MM.1S (cell line): ENCODE results near the gene ZNF415.

ENCODE experiments used
- DNase-seq: peaks from one replicate; pipeline ENCODE4 v3.0.0-alpha.2; 2015
- H2AFZ ChIP-seq: fragments of 300-600 bp; sonication (generic); 2 replicates; pipeline ENCODE4 v1.6.0; 2016; ENCODE audit warnings: antibody characterized with exemption, low read length
- H3F3A ChIP-seq: fragments of 300-600 bp; sonication (generic); 2 replicates; pipeline ENCODE4 v1.6.1; 2016; ENCODE audit warnings: mild to moderate bottlenecking, antibody characterized with exemption, low read length, moderate library complexity, mixed read lengths; ENCODE audit not compliant: insufficient read depth
- H3K27ac ChIP-seq: fragments of 300-600 bp; sonication (generic); 2 replicates; pipeline ENCODE4 v1.5.1; 2016; ENCODE audit warnings: mild to moderate bottlenecking, low read length
- H3K27me3 ChIP-seq: fragments of 300-600 bp; sonication (generic); replicated peaks from 2 replicates; pipeline ENCODE4 v1.6.0; 2016; ENCODE audit warnings: low read length; ENCODE audit not compliant: insufficient read depth
- H3K36me3 ChIP-seq: fragments of 300-600 bp; sonication (generic); replicated peaks from 2 replicates; pipeline ENCODE4 v1.6.1; 2016; ENCODE audit warnings: mild to moderate bottlenecking, low read length, mixed read lengths; ENCODE audit not compliant: insufficient read depth
- H3K4me1 ChIP-seq: fragments of 300-600 bp; sonication (generic); 2 replicates; pipeline ENCODE4 v1.6.1; 2016; ENCODE audit warnings: low read length, mixed read lengths
- H3K4me2 ChIP-seq: fragments of 300-600 bp; sonication (generic); 2 replicates; pipeline ENCODE4 v1.6.0; 2016; ENCODE audit warnings: low read depth, low read length
- H3K4me3 ChIP-seq: fragments of 300-600 bp; sonication (generic); 2 replicates; pipeline ENCODE4 v1.5.1; 2016; ENCODE audit warnings: low read length, mixed read lengths
- H3K79me2 ChIP-seq: fragments of 300-600 bp; sonication (generic); 2 replicates; pipeline ENCODE4 v1.6.1; 2016; ENCODE audit warnings: mixed run types, low read length, mixed read lengths
- H3K9ac ChIP-seq: fragments of 300-600 bp; sonication (generic); 2 replicates; pipeline ENCODE4 v1.6.1; 2016; ENCODE audit warnings: low read length, mixed read lengths
- H3K9me2 ChIP-seq: fragments of 300-600 bp; sonication (generic); replicated peaks from 2 replicates; pipeline ENCODE4 v1.6.1; 2016; ENCODE audit warnings: mild to moderate bottlenecking, low read length, mixed read lengths; ENCODE audit not compliant: insufficient read depth
- H3K9me3 ChIP-seq: fragments of 300-600 bp; sonication (generic); replicated peaks from 2 replicates; pipeline ENCODE4 v1.6.1; 2016; ENCODE audit warnings: mild to moderate bottlenecking, low read length, mixed read lengths; ENCODE audit not compliant: insufficient read depth
- H4K20me1 ChIP-seq: fragments of 300-600 bp; sonication (generic); 2 replicates; pipeline ENCODE4 v1.6.1; 2016; ENCODE audit warnings: mild to moderate bottlenecking, low read length, moderate library complexity, mixed read lengths; ENCODE audit not compliant: insufficient read depth
- CTCF ChIP-seq: fragments of 300-600 bp; sonication (generic); IDR thresholded peaks from 2 replicates; pipeline ENCODE4 v1.5.1; 2016; ENCODE audit warnings: antibody characterized with exemption, low read length, mixed read lengths
- EZH2 ChIP-seq: fragments of 300-600 bp; sonication (generic); optimal IDR thresholded peaks from 2 replicates; pipeline ENCODE3; 2017; ENCODE audit warnings: low read depth, mild to moderate bottlenecking, antibody characterized with exemption, low read length, mixed read lengths
- EZH2phosphoT487 ChIP-seq: fragments of 300-600 bp; sonication (generic); IDR thresholded peaks from 2 replicates; pipeline ENCODE4 v1.6.1; 2018; ENCODE audit warnings: antibody characterized with exemption, low read length

ZNF415 gene

GRCh38 chr19:53094754-53095575, 37.7 kb downstream of the ZNF415 start:
- Histone ChIP-seq H3K79me2 (no peaks in the 10 kb centered on the region), H3K4me1 (no peaks in the 10 kb centered on the region), H4K20me1 (no peaks in the 10 kb centered on the region), H2AFZ (no peak overlapping the region), H3K36me3 (no peaks in the 10 kb centered on the region), H3K9ac (no peak overlapping the region), H3K4me2 (no peak overlapping the region), H3K27ac (no peak overlapping the region), H3K4me3 (no peak overlapping the region), H3F3A (no peaks in the 10 kb centered on the region), H3K9me2 (no peaks in the 10 kb centered on the region), H3K27me3 (no peaks in the 10 kb centered on the region), H3K9me3 (0 out of 2 replicates have a peak, but pooled peaks cover 2% of the 10 kb centered on the region)
- no peak for TF ChIP-seq EZH2
- no peak for TF ChIP-seq CTCF
- no peak for TF ChIP-seq EZH2phosphoT487
- DNase-seq: no peak

GRCh38 chr19:53092723-53093122, 40.0 kb downstream of the ZNF415 start:
- Histone ChIP-seq H3K9ac (no peak overlapping the region), H3K27ac (no peak overlapping the region), H4K20me1 (no peaks in the 10 kb centered on the region), H3F3A (no peaks in the 10 kb centered on the region), H3K4me2 (no peak overlapping the region), H3K36me3 (no peaks in the 10 kb centered on the region), H3K9me3 (0 out of 2 replicates have a peak, but pooled peaks cover 2% of the 10 kb centered on the region), H3K4me1 (no peaks in the 10 kb centered on the region), H3K27me3 (no peaks in the 10 kb centered on the region), H3K79me2 (no peaks in the 10 kb centered on the region), H2AFZ (no peak overlapping the region), H3K4me3 (no peak overlapping the region), H3K9me2 (no peaks in the 10 kb centered on the region)
- TF ChIP-seq CTCF (no peak), EZH2 (no peak), EZH2phosphoT487 (no peak)
- no peak for DNase-seq

GRCh38 chr19:53091413-53092254, 41.1 kb downstream of the ZNF415 start:
- no peaks in the 10 kb centered on the region for H3K4me1 ChIP-seq
- no peak for TF ChIP-seq CTCF
- TF ChIP-seq EZH2: no peak
- no peak for TF ChIP-seq EZH2phosphoT487
- H3K9me3 ChIP-seq: 0 out of 2 replicates have a peak, but pooled peaks cover 2% of the 10 kb centered on the region
- no peak overlapping the region for H3K9ac ChIP-seq
- no peak overlapping the region for H3K27ac ChIP-seq
- H2AFZ ChIP-seq: no peak overlapping the region
- no peak overlapping the region for H3K4me3 ChIP-seq
- no peaks in the 10 kb centered on the region for H3K9me2 ChIP-seq
- H3F3A ChIP-seq: no peaks in the 10 kb centered on the region
- H3K36me3 ChIP-seq: no peaks in the 10 kb centered on the region
- H4K20me1 ChIP-seq: no peaks in the 10 kb centered on the region
- DNase-seq: no peak
- no peaks in the 10 kb centered on the region for H3K79me2 ChIP-seq
- no peak overlapping the region for H3K4me2 ChIP-seq
- H3K27me3 ChIP-seq: no peaks in the 10 kb centered on the region
